Loucy (cell line): ENCODE measurements around the gene SUOX.
"Not testable (repeated sequence)": the region's sequence is repeated elsewhere in the genome, so short reads cannot be mapped to it uniquely, and the experiment has no call there.

ENCODE experiments used
- CTCF ChIP-seq: fragments of 200-600 bp; sonication (generic); conservative IDR thresholded peaks from 2 replicates; pipeline ENCODE4 v1.5.1; 2014; ENCODE audit warnings: mild to moderate bottlenecking, antibody characterized with exemption, low read length
- EZH2phosphoT487 ChIP-seq: fragments of 200-600 bp; IDR thresholded peaks from 2 replicates; pipeline ENCODE4 v1.6.1; 2018; ENCODE audit warnings: antibody characterized with exemption, mild to moderate bottlenecking, moderate library complexity, borderline replicate concordance

GRCh38 chr12:55999999-56000540 lies 3.0 kb downstream of the SUOX start:
- TF ChIP-seq CTCF, EZH2phosphoT487: not testable (repeated sequence)
